IgD-negative memory B cell (primary cell): ENCODE results near the gene NINJ2. TPM values are rescaled to one million over a fixed set of nuclear protein-coding genes. Genes with fewer than 3 reads are reported as not detected.
"Not testable (repeated sequence)": the region's sequence is repeated elsewhere in the genome, so short reads cannot be mapped to it uniquely, and the experiment has no call there.

Experiments
- H3K27ac Mint-ChIP-seq, 3 donors: one replicate each; pipeline ENCODE4 v1.8.0; 2020 to 2022; ENCODE audit warnings: mild to moderate bottlenecking in 3 of 3, mixed read lengths in 3 of 3, moderate library complexity in 1 of 3
- H3K27me3 Mint-ChIP-seq: one replicate; pipeline ENCODE4 v1.8.0; 2021; ENCODE audit warnings: mixed read lengths
- H3K36me3 Mint-ChIP-seq: one replicate; pipeline ENCODE4 v1.8.0; 2020; ENCODE audit warnings: mild to moderate bottlenecking, mixed read lengths
- H3K4me1 Mint-ChIP-seq, 3 donors: one replicate each; pipeline ENCODE4 v1.8.0; 2020 to 2022; ENCODE audit warnings: mixed read lengths in 3 of 3, mild to moderate bottlenecking in 1 of 3
- H3K4me3 Mint-ChIP-seq, 4 donors: one replicate each; pipeline ENCODE4 v1.8.0; 2020 to 2022; ENCODE audit warnings: mild to moderate bottlenecking in 4 of 4, mixed read lengths in 4 of 4, moderate library complexity in 3 of 4
- H3K9me3 Mint-ChIP-seq, 3 donors: one replicate each; pipeline ENCODE4 v1.8.0; 2020 to 2021; ENCODE audit warnings: mixed read lengths in 3 of 3, mild to moderate bottlenecking in 1 of 3
- polyA plus RNA-seq: library from polyadenylated mRNA; unstranded; fragments of 300-500 nt; fragmentation: Illumina TruSeq; gene quantifications from one replicate; pipeline ENCODE4 v1.2.3, GENCODE V29; 2021

The NINJ2 gene
- polyA plus RNA-seq, 1 donor from 2014 or later, result 15.8 TPM

DNA sequence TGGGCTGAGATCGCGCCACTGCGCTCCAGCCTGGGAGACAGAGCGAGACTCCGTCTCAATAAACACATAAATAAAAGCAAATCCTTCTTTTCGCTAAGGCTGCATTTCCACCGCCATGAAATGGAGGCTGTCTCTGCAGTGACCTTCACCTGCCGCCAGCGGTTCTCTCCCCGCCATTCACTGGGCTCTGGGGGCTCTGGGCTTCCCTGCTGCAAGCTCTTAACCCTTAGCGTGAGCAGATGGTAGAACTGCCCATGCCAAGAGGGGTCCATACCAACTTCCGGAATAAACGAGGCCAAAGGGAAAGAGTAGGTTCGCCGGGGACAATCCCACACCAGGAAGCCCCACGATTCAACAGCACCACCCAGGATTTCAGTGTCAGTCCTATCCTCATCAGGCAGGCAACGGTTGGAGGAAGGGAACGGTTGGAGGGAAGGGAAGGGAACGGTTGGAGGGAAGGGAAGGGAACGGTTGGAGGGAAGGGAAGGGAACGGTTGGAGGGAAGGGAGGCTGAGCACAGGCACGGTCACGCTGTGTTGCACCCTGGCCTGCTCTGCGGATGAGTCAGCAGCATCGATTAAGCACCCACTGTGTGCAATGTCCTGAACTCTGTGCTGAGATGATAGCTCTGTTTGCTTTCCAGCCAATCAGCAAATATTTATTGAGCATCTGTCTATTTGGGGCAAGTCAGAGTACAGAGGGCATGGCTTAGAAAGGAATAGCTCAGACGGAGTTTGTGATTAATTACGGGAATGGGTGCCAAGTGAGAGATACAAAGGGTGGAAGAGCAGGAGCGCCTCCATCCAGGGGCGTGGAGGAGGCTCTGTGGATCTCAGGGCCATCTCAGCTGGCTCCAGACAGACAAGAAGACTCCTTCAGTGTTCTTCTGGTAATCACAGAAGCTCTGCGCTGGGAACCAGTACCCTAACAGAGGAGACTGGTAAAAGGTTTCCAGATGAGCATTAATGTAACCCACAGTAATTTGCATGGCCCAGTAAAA, 77.9 kb downstream of the NINJ2 start:
- Mint-ChIP-seq H3K4me3 (no peak overlapping the region), H3K27ac (peak overlapping the region in 1 of 3 donors; percentile 53), H3K36me3 (peaks cover 6% of the 10 kb centered on the region), H3K4me1 (peaks cover 2 to 6% (median 6%) of the 10 kb centered on the region in 3 donors), H3K9me3 (peaks cover 0 to 4% (median 0%) of the 10 kb centered on the region in 3 donors), H3K27me3 (no peaks in the 10 kb centered on the region)

DNA sequence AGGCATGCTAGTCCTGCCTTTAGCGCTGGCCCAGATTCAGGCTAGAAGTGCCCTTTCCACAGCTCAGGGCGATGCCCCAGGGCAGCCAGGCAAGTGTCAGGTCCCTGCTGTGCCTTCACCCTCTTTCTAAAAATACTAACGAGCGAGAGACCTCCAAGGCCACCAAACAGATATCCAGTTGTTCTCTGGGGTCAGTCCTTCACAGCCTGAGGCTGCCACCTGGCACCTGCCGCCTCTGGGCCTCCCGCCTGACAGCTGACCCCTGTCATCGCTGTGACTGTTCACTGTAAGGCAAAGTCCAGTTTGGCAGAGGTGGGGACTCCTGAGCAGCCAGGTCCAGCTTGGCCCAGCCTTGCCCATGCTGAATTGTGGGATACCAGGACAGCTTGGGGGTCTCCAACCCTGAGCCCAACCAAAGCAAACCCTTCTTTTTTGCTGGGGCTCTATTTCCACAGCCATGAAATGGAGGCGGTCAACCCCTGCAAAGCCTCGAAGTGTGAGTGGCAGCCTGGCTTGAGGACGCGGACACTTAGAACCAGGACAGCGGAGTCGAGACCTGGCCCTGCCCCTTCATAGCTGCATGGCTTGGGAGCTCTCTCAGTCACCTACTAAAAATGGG, 79.9 kb downstream of the NINJ2 start:
- Mint-ChIP-seq H3K36me3 (peaks cover 4% of the 10 kb centered on the region), H3K27me3 (no peaks in the 10 kb centered on the region), H3K4me1 (peaks cover under 1 to 6% (median 6%) of the 10 kb centered on the region in 3 donors), H3K27ac (no peak overlapping the region), H3K4me3 (no peak overlapping the region), H3K9me3 (peaks cover 0 to 2% (median 0%) of the 10 kb centered on the region in 3 donors)

DNA sequence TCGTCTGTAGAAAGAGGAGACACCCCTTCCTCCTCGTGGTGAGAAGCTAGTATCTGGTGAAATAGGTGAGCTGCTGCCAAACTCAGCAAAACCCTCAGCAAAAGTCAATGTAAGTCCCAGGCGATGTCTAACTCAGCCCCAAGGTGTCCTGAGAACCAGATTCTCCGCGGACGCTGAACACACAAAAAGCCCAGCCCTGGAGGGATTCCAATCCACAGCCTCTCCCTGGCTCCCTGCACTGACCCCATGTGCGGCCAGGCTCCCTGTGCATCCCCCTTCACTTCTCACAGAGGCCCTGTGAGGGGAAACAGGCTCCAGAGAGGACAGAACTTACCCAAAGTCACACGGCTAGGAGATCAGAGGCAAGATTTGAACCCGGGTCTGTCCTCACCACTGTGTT, 81.5 kb downstream of the NINJ2 start:
- H3K27ac Mint-ChIP-seq, result no peak overlapping the region
- no peak overlapping the region for H3K4me3 Mint-ChIP-seq
- peaks cover 0 to 6% (median 6%) of the 10 kb centered on the region in 3 donors for H3K4me1 Mint-ChIP-seq
- H3K27me3 Mint-ChIP-seq, result no peaks in the 10 kb centered on the region
- no peaks in the 10 kb centered on the region for H3K36me3 Mint-ChIP-seq
- no peaks in the 10 kb centered on the region for H3K9me3 Mint-ChIP-seq

DNA sequence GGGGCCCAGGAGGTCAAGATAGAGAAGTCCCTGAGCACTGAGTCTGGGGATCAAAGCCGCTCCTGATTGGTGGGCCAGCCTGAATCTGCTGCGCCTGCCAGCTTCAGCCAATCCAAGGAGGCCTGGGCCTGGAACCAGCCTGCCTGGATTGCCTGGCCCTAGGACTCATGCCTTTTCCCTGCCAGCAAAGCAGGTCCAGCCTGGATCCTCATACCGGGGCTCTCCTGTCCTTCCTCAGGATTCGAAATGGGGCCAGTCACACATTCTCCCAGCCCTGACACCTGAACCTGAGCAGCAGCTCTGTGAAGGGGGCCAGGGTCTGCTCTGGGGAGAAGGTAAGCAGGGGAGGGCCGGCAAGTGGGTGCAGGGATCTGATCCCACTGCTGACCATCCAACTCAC, 81.9 kb downstream of the NINJ2 start:
- Mint-ChIP-seq H3K27me3 (no peaks in the 10 kb centered on the region), H3K27ac (no peak overlapping the region), H3K4me3 (no peak overlapping the region), H3K4me1 (peaks cover 0 to 9% (median 6%) of the 10 kb centered on the region in 3 donors), H3K36me3 (no peaks in the 10 kb centered on the region), H3K9me3 (no peaks in the 10 kb centered on the region)

DNA sequence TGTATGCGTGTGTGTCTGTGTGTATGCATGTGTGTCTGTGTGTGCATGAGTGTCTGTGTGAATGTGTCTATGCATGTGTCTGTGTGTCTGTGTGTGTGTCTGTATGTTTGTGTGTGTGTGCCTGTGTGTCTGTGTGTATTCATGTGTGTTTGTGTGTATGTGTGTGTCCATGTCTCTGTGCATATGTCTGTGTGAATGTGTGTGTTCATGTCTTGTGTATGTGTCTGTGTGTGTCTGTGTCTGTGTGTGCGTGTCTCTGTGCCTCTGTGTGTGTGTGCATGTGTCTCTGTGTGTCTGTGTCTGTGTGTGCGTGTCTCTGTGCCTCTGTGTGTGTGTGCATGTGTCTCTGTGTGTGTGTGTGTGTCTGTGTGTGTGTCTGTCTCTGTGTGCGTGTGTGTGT, 82.4 kb downstream of the NINJ2 start:
- H3K36me3 Mint-ChIP-seq, result no peaks in the 10 kb centered on the region
- no peaks in the 10 kb centered on the region for H3K9me3 Mint-ChIP-seq
- peaks cover 0 to 6% (median 3%) of the 10 kb centered on the region in 3 donors for H3K4me1 Mint-ChIP-seq
- H3K4me3 Mint-ChIP-seq, result no peak overlapping the region
- no peaks in the 10 kb centered on the region for H3K27me3 Mint-ChIP-seq
- H3K27ac Mint-ChIP-seq, result no peak overlapping the region

DNA sequence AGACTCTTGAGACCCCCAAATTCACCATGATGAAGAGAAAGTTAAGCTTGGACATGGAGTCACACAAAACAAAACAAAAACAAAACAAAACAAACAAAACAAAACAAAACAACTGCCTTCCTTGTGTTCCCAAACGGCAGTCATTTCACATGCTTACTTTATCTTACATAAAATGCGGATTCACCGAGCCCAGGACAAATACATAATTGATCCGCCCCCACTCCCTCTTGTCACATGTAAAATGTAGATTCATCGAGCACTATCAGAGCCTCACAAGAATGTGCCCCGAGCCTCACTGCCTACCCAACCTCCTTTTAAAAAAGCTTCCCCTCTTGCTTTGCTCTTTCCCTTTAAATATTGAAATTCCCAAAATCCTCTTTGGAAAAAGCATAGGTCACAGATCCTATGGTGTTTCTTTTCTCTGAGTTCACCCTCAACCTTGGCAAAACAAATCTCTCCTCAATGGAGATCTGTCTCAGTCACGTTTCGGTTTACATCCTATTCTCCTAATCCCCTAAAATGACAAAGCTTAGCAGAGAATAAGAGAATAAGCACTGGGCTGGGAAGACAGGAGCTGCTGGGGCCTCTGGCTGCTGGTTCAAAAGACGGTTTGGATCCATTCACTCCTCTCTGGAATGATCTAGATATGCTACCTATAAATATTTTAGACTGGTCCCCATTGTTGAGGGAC, 83.7 kb downstream of the NINJ2 start:
- Mint-ChIP-seq H3K4me1 (peaks cover 0 to 3% (median 0%) of the 10 kb centered on the region in 3 donors), H3K27ac (peak overlapping the region in 2 of 3 donors; percentile 48 to 57), H3K9me3 (no peaks in the 10 kb centered on the region), H3K4me3 (no peak overlapping the region), H3K36me3 (no peaks in the 10 kb centered on the region), H3K27me3 (no peaks in the 10 kb centered on the region)

DNA sequence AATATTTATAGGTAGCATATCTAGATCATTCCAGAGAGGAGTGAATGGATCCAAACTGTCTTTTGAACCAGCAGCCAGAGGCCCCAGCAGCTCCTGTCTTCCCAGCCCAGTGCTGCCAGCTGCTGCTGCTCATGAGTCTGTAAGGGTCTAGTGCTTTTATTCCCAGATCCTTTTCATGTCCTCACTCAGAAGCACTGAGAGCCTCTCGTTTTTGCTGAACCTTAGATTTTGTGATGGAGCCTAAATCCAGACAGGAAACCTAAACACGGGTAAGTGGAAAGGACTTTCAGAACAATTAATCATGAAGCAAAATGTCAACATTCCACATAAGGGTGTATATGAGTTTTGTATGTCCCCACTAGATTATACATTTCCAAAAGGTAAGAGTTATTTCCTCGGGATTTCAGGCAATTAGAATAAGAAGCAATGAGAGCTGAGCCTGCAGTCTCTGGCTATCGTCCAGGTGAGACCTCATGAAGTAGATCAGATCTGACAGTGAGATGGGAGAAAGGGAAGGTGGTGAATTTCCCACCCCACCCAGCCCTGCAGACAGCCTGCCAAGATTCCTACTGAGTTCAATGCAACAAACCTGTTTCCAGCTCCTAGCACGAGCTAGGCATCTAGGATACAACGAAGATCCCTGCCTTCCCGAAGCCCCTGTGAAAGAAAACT, 84.4 kb downstream of the NINJ2 start:
- no peak overlapping the region for H3K27ac Mint-ChIP-seq
- H3K4me3 Mint-ChIP-seq, result no peak overlapping the region
- peaks cover 0 to 2% (median 0%) of the 10 kb centered on the region in 3 donors for H3K9me3 Mint-ChIP-seq
- H3K27me3 Mint-ChIP-seq, result no peaks in the 10 kb centered on the region
- no peaks in the 10 kb centered on the region for H3K36me3 Mint-ChIP-seq
- peaks cover 0 to 3% (median 0%) of the 10 kb centered on the region in 3 donors for H3K4me1 Mint-ChIP-seq

DNA sequence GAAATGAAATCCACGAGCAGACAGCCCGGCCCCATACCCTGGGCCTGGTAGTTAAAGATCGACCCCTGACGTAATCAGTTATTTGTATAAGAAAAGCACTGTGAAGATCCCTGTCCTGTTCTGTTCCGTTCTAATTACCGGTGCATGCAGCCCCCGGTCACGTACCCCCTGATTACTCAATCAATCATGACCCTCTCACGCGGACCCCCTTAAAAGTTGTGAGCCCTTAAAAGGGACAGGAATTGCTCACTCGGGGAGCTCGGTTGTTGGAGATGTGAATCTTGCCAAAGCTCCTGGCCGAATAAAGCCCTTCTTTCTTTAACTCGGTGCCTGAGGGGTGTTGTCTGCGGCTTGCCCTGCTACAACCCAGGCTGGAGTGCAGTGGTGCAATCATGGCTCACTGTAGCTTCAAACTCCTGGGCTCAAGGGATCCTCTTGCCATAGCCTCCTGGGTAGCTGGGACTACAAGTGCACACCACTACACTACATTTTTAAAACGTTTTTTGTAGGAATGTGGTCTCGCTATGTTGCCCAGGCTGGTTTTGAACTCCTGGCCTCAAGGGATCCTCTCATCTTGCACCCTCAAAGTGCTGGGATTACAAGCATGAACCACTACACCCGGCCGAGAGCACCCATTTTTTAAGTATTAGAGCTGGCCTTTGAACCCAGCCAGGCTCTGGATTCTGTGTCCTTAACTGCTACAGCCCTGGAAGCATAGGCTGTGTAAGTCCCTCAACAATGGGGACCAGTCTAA, 85.1 kb downstream of the NINJ2 start:
- H3K4me3 Mint-ChIP-seq, H3K27me3 Mint-ChIP-seq, H3K9me3 Mint-ChIP-seq, H3K36me3 Mint-ChIP-seq, H3K4me1 Mint-ChIP-seq, H3K27ac Mint-ChIP-seq: not testable (repeated sequence)

DNA sequence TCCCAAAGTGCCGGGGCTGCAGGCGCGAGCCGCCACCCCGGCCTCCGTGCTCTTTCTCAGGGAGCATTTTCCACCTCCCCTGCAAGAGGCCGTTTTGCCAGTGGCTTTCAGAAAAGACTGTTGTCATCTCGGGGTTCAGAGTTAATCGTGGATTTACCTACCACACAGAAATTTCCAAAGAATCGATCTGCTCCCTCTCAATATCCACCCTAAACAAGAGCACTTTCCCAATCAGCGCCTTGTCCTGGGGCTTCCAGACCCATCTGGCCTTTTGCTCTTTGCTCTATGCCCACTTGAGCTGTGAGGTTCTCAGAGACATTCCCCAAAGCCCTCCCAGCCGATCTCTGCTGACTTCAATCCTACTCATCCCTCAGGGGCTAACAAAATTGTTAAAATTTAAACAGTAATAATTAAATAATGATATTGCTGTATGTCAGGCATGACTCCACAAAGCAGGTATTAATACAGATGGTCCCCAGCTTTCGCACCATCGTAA, 86.6 kb downstream of the NINJ2 start:
- Mint-ChIP-seq H3K9me3 (peaks cover 0 to 2% (median 0%) of the 10 kb centered on the region in 3 donors), H3K4me3 (peak overlapping the region in 2 of 4 donors; percentile 5 to 83), H3K27ac (peak overlapping the region in 1 of 3 donors; percentile 16), H3K27me3 (no peaks in the 10 kb centered on the region), H3K4me1 (peaks cover 0 to 3% (median 0%) of the 10 kb centered on the region in 3 donors), H3K36me3 (no peaks in the 10 kb centered on the region)

DNA sequence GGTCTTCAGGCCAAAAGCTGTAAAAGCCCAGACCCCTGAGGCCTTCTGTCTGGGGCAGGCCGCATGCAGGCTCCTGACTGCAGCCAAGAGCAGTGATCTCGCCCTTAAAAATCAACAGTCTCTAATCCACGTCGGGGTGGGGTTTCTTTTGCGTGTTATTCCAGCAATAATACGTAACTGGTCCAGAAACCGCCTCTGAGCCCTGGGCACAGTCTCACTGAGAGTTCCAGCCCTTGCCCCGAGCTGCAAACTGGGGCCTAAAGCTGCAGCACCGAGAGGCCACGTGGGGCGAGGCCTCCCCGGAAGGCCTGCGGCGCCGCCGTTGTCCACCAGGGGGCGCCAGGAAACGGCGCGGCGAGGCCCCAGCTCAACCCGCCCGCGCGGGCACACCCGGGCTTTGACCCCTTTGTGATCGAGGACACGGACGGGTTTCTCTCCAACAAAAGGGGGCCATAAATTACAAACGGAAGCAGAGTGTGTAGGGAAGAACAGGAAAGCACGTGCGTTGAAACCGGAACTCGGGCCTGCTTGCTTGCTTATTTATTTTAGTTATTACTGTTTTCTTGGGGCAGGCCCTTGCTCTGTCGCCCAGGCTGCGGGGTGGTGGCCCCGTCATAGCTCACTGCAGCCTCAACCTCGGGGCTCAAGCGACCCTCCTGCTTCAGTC, 87.2 kb downstream of the NINJ2 start:
- Mint-ChIP-seq H3K4me1 (peaks cover 0 to 3% (median 0%) of the 10 kb centered on the region in 3 donors), H3K27me3 (no peaks in the 10 kb centered on the region), H3K36me3 (no peaks in the 10 kb centered on the region), H3K27ac (peak overlapping the region in 1 of 3 donors; percentile 16), H3K4me3 (peak overlapping the region in 3 of 4 donors; percentile 71 to 87 (median 81)), H3K9me3 (peaks cover 0 to 2% (median 0%) of the 10 kb centered on the region in 3 donors)

DNA sequence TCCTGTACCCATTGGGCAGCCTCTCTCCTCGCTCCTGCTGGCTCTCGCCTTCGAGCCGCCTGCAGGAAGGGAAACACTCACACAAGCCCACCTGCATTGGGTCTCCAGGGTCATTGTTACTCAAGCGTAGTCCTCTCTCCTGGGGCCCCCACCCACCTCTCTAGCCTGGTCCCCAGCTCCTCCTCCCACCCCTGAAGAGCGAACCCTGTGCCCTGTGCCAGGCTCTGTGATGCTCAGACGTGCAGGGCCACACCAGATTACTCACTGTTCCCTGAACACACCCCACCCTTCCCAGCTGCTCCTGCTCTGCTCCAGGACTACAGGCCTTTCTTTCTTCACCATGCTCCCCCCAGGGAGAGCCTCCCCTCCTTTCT, 88.1 kb downstream of the NINJ2 start:
- no peak overlapping the region for H3K27ac Mint-ChIP-seq
- peaks cover 0 to 2% (median 0%) of the 10 kb centered on the region in 3 donors for H3K9me3 Mint-ChIP-seq
- H3K4me3 Mint-ChIP-seq, result no peak overlapping the region
- peaks cover 0 to 3% (median 0%) of the 10 kb centered on the region in 3 donors for H3K4me1 Mint-ChIP-seq
- H3K27me3 Mint-ChIP-seq, result no peaks in the 10 kb centered on the region
- no peaks in the 10 kb centered on the region for H3K36me3 Mint-ChIP-seq

DNA sequence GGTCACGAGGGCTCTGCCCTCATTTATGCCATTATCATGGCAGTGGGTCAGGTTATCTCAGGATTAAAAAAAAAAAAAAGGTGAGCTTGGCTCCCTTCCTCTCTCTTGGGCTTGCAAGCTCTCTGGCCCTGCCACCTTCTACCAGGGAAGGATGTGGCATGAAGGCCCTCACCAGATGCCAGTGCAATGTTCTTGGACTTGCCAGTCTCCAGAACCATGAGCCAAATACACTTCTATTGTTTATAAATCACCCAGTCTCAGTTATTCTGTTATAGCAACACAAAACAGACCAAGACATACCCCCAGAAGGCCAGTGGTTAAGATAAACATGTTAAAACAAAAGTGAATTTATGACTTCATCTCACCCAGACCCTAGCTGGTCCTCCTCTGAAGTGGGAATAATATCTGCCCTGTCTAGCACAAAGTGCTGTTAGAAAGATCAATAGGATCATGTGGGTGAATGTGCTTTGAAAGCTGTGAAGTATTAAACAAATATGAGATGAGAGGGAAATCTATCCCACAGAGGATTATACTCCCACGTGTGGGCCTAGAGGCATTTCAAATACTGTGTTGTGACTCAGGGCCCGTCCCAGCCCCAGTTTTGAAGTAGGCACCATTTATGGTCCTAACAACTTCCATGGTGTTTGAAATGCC, 88.6 kb downstream of the NINJ2 start:
- Mint-ChIP-seq H3K36me3 (no peaks in the 10 kb centered on the region), H3K27ac (no peak overlapping the region), H3K27me3 (no peaks in the 10 kb centered on the region), H3K4me1 (peaks cover 3 to 6% (median 3%) of the 10 kb centered on the region in 3 donors), H3K9me3 (peaks cover 0 to 2% (median 0%) of the 10 kb centered on the region in 3 donors), H3K4me3 (no peak overlapping the region)

DNA sequence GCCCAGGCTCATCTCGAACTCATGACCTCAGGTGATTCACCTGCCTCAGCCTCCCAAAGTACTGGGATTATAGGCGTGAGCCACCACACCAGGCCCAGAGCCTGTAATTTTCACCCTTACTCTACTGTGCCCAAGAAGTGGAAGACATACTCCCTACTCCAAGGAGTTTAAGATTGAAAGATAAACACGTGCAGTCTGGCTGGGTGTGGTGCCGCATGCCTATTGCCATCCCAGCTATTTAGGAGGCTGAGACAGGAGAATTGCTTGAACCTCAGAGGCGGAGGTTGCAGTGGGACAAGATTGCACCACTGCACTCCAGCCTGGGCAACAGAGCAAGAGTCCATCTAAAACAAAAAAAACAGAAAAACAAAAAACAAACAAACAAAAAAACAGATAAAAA, 90.0 kb downstream of the NINJ2 start:
- no peak overlapping the region for H3K4me3 Mint-ChIP-seq
- peaks cover 0 to 2% (median 0%) of the 10 kb centered on the region in 3 donors for H3K9me3 Mint-ChIP-seq
- peaks cover 4 to 7% (median 5%) of the 10 kb centered on the region in 3 donors for H3K4me1 Mint-ChIP-seq
- H3K36me3 Mint-ChIP-seq, result peaks cover 1% of the 10 kb centered on the region
- H3K27ac Mint-ChIP-seq, result no peak overlapping the region
- no peaks in the 10 kb centered on the region for H3K27me3 Mint-ChIP-seq
